K562 (cell line): ENCODE measurements around the gene PCCA. TPM values are rescaled to one million over a fixed set of nuclear protein-coding genes. Genes with fewer than 3 reads are reported as not detected.

Experiments used
- ATAC-seq: fragments of 200-7000 bp; cut with Tn5 transposase; 3 replicates; pipeline ENCODE4 v1.9.1; 2020; ENCODE audit warnings: moderate library complexity
- BruUV-seq: library from RNA; stranded (reverse); fragments of 400-500 nt; replicated peaks from 2 replicates; lab custom pipeline; 2021; lab: Mats Ljungman, UMichigan
- CTCF ChIA-PET: fragments of 300-600 bp; formaldehyde crosslinking; extraction: SDS; loops from one replicate; lab custom pipeline; 2021; ENCODE audit warnings: low intra/inter-chr PET ratio; lab: Yijun Ruan, JAX
- POLR2A ChIA-PET: fragments of 300-600, 350-650 bp; sonication (Branson Sonifier 250); formaldehyde crosslinking; extraction: SDS; loops from one replicate; lab custom pipeline; 2021; ENCODE audit warnings: antibody characterized with exemption, inconsistent platforms; lab: Yijun Ruan, JAX
- DNase-seq, 4 experiments: peaks; one replicate each; pipeline versions ENCODE4 v3.0.0 to v3.0.0-alpha.2; 2011 to 2018; ENCODE audit warnings: low spot score in 3 of 4, mixed read lengths in 3 of 4; ENCODE audit errors: extremely low read depth in 1 of 4
- FAIRE-seq: peaks from 2 replicates; lab custom pipeline; 2011; peaks lifted over from hg19 to GRCh38; lab: Jason Lieb, UNC
- H2AFZ ChIP-seq: 2 replicates; pipeline ENCODE4 v1.6.0; 2011; ENCODE audit warnings: low read depth, low read length, control low read depth, inconsistent platforms
- H3K27ac ChIP-seq: fragments of 200-600 bp; 3 replicates; pipeline ENCODE4 v1.8.0; 2011; ENCODE audit warnings: low read depth, mild to moderate bottlenecking, control low read depth, inconsistent platforms, low read length, moderate library complexity, mixed read lengths; ENCODE audit errors: extremely low read depth
- H3K27me3 ChIP-seq, 2 experiments: fragments of 300-600 bp in 1 of 2; 2 replicates in 1 of 2; 3 replicates in 1 of 2; pipeline versions ENCODE4 v1.6.0 to v1.8.0; 2011; ENCODE audit warnings: inconsistent platforms in 2 of 2, low read length in 2 of 2, mild to moderate bottlenecking in 1 of 2, mixed read lengths in 1 of 2, moderate library complexity in 1 of 2; ENCODE audit not compliant: control insufficient read depth in 2 of 2, insufficient read depth in 2 of 2
- H3K36me3 ChIP-seq: fragments of 300-600 bp; 3 replicates; pipeline ENCODE4 v1.8.0; 2011; ENCODE audit warnings: mild to moderate bottlenecking, low read length, inconsistent platforms; ENCODE audit not compliant: control insufficient read depth, insufficient read depth
- H3K4me1 ChIP-seq, 2 experiments: fragments of 200-600 bp in 1 of 2; replicated peaks in 1 of 2; 2 replicates in 1 of 2; 3 replicates in 1 of 2; pipeline versions ENCODE4 v1.5.1 to v1.8.0; 2011; ENCODE audit warnings: inconsistent platforms in 2 of 2, low read length in 2 of 2, mild to moderate bottlenecking in 1 of 2, mixed read lengths in 1 of 2, moderate library complexity in 1 of 2; ENCODE audit not compliant: control insufficient read depth in 2 of 2, insufficient read depth in 2 of 2
- H3K4me2 ChIP-seq: 2 replicates; pipeline ENCODE4 v1.6.1; 2011; ENCODE audit warnings: low read length, control low read depth, inconsistent platforms, mixed read lengths; ENCODE audit not compliant: insufficient read depth
- H3K4me3 ChIP-seq: fragments of 200-600 bp; sonication (generic), shearing (Covaris generic); 2 replicates; pipeline ENCODE4 v1.5.1; 2016; ENCODE audit warnings: control low read depth, inconsistent platforms
- H3K79me2 ChIP-seq: fragments of 200-600 bp; 3 replicates; pipeline ENCODE4 v1.8.0; 2011; ENCODE audit warnings: low read length, inconsistent platforms; ENCODE audit not compliant: control insufficient read depth, insufficient read depth
- H3K9ac ChIP-seq, 2 experiments: 2 replicates each; pipeline versions ENCODE4 v1.6.0 to v1.6.1; 2011; ENCODE audit warnings: low read depth in 2 of 2, low read length in 2 of 2, control low read depth in 1 of 2, inconsistent platforms in 1 of 2, mild to moderate bottlenecking in 1 of 2, mixed read lengths in 1 of 2; ENCODE audit not compliant: insufficient read depth in 1 of 2
- H3K9me1 ChIP-seq: one replicate; pipeline ENCODE4 v1.6.0; 2011; ENCODE audit warnings: inconsistent platforms, mild to moderate bottlenecking, low read length, moderate library complexity; ENCODE audit not compliant: control insufficient read depth, insufficient read depth
- H3K9me3 ChIP-seq: replicated peaks from 2 replicates; pipeline ENCODE4 v1.5.1; 2011; ENCODE audit warnings: low read depth, low read length, inconsistent platforms; ENCODE audit not compliant: control insufficient read depth, insufficient read depth
- H4K20me1 ChIP-seq: replicated peaks from 2 replicates; pipeline ENCODE4 v1.6.1; 2011; ENCODE audit warnings: low read length, inconsistent platforms, mixed read lengths; ENCODE audit not compliant: control insufficient read depth, insufficient read depth
- BRCA1 ChIP-seq, 2 experiments: fragments of 450-650 bp in 1 of 2; sonication (generic) in 1 of 2; formaldehyde crosslinking in 1 of 2; IDR thresholded peaks; 2 replicates each; pipeline versions ENCODE4 v1.5.0 to v1.6.1; 2017 to 2020; ENCODE audit warnings: mild to moderate bottlenecking in 1 of 2, missing genetic modification reagents in 1 of 2
- NFATC3 ChIP-seq: fragments of 450-650 bp; IDR thresholded peaks from 2 replicates; pipeline ENCODE4 v1.6.1; 2017; ENCODE audit warnings: mild to moderate bottlenecking
- PREB ChIP-seq: sonication (generic); formaldehyde crosslinking; IDR thresholded peaks from 2 replicates; pipeline ENCODE4 v1.8.1; 2023; ENCODE audit warnings: mild to moderate bottlenecking, missing genetic modification reagents
- TOE1 ChIP-seq, 2 experiments: fragments of 450-650 bp in 1 of 2; sonication (generic) in 1 of 2; formaldehyde crosslinking in 1 of 2; IDR thresholded peaks; 2 replicates each; pipeline versions ENCODE4 v1.7.1 to v1.8.0; 2016 to 2022; ENCODE audit warnings: borderline replicate concordance in 2 of 2, mild to moderate bottlenecking in 2 of 2, antibody characterized with exemption in 1 of 2, inconsistent platforms in 1 of 2, low read depth in 1 of 2, missing genetic modification reagents in 1 of 2, moderate library complexity in 1 of 2
- ZNF347 ChIP-seq: fragments of 450-650 bp; formaldehyde crosslinking; IDR thresholded peaks from 2 replicates; pipeline ENCODE4 v1.4.0; 2020; ENCODE audit warnings: low read depth, mild to moderate bottlenecking, moderate library complexity
- ZNF707 ChIP-seq: fragments of 250-450 bp; sonication (Bioruptor Pico); conservative IDR thresholded peaks from 2 replicates; pipeline ENCODE4 v1.8.0; 2022; ENCODE audit warnings: inconsistent platforms, mild to moderate bottlenecking, moderate library complexity
- WGBS: fragments of 100-300 bp; shearing (Covaris generic); methylation state at CpG from one replicate; pipeline ENCODE4 v1.1.6; 2016; ENCODE audit warnings: low coverage, mixed read lengths; ENCODE audit not compliant: insufficient coverage; ENCODE audit errors: missing lambda C conversion rate; 5-methylcytosine and 5-hydroxymethylcytosine counted together
- in situ Hi-C: fragments of 300-500 bp; cut with MboI; formaldehyde crosslinking; loops from 4 replicates; pipeline ENCODE4 v1.15.0; 2018; ENCODE audit warnings: inconsistent platforms, mixed read lengths
- intact Hi-C: fragments of 100-400 bp; cut with micrococcal nuclease; formaldehyde crosslinking; loops from 2 replicates; pipeline ENCODE4 v1.14.2; 2022
- polyA plus RNA-seq, 8 experiments: library from polyadenylated mRNA; depleted of rRNA in 4 of 8; stranded (reverse) in 5 of 8; unstranded in 3 of 8; fragments of >200 nt; fragmentation: Nextera tagmentation in 2 of 8; fragmentation: Illumina TruSeq in 1 of 8; extraction: Ambion mirVana in 2 of 8; extraction: Trizol in 1 of 8; gene quantifications; 2 replicates each; pipeline versions ENCODE4 v1.2.1 to v1.2.3, GENCODE V29; 2011 to 2014; ENCODE audit warnings: inconsistent platforms in 1 of 8, missing spikeins in 1 of 8
- total RNA-seq, 7 experiments: library from RNA; depleted of rRNA in 6 of 7; stranded (reverse); fragments of >200 nt in 6 of 7; fragmentation: Illumina TruSeq in 2 of 7; extraction: Trizol in 2 of 7; gene quantifications; 2 replicates each; pipeline versions ENCODE4 v1.2.1 to v1.2.3, GENCODE V29; 2011 to 2021; ENCODE audit warnings: low replicate concordance in 1 of 7

PCCA gene
- total and polyA plus RNA-seq, 9 of the 15 experiments (the other 6 are each of a cell fraction or from before 2014, with no cell fraction given): 5.2 to 14.1 (median 9.7) TPM

- H3K27me3 ChIP-seq: peaks cover 3 to 40% of the 10 kb centered on the region in 2 experiments; a peak in 3 of 5 replicates
- TF ChIP-seq ZNF347 (CRISPR knock-in tag) (no peak), BRCA1 (IDR thresholded peaks at IDR 0.05) (no peak), BRCA1 (CRISPR knock-in tag; IDR thresholded peaks at IDR 0.05) (no peak), ZNF707 (CRISPR knock-in tag) (no peak), PREB (no peak), NFATC3 (no peak), TOE1 (IDR thresholded peaks at IDR 0.05; ENCODE audit: borderline replicate concordance) (no peak), TOE1 (CRISPR knock-in tag; IDR thresholded peaks at IDR 0.05; ENCODE audit: borderline replicate concordance, low read depth) (no peak)
- POLR2A ChIA-PET: no interaction called here
- H2AFZ ChIP-seq: no peak overlapping the region
- no peak overlapping the region for H3K27ac ChIP-seq
- intact Hi-C loops (no loop called here), in situ Hi-C loops (loop anchor here (25.0 kb wide), 1 partner anchor 547 kb away; no protein-coding TSS in a partner anchor)
- H3K36me3 ChIP-seq: no peaks in the 10 kb centered on the region
- WGBS: 1% methylated on average over 6 of the region's 8 CpGs
- H3K9me3 ChIP-seq: no peaks in the 10 kb centered on the region; the same call in 1 of the 2 replicates
- no peak overlapping the region for H3K4me2 ChIP-seq
- DNase-seq: no peak
- no peaks in the 10 kb centered on the region for H4K20me1 ChIP-seq
- no peak for ATAC-seq
- FAIRE-seq: no peak
- no peaks in the 10 kb centered on the region for H3K79me2 ChIP-seq
- CTCF ChIA-PET: no interaction called here
- H3K4me3 ChIP-seq: no peak overlapping the region
- H3K9me1 ChIP-seq: no peaks in the 10 kb centered on the region
- no TSS peak for BruUV-seq
- H3K4me1 ChIP-seq: no peaks in the 10 kb centered on the region
- no peak overlapping the region for H3K9ac ChIP-seq
Observed at GRCh38 chr13:100565286-100565685, 476.4 kb downstream of the PCCA start.
